Right atrium auricular region (tissue), 2 donors: Measurements from ENCODE around the gene PPTC7. TPM values are rescaled to one million over a fixed set of nuclear protein-coding genes. Genes with fewer than 3 reads are reported as not detected.
"Not testable (repeated sequence)": the region's sequence is repeated elsewhere in the genome, so short reads cannot be mapped to it uniquely, and the experiment has no call there.

ENCODE experiments used
- DNase-seq: peaks from one replicate; pipeline ENCODE4 v3.0.0-alpha.2; 2019; ENCODE audit warnings: low spot score
- H3K27ac ChIP-seq, 2 donors: fragments of 200-600 bp; sonication (generic); 1 replicate in 1 of 2; 2 replicates in 1 of 2; pipeline ENCODE4 v1.5.1; 2016 to 2019
- H3K27me3 ChIP-seq, 2 donors: fragments of 200-600 bp; sonication (generic); one replicate each; pipeline versions ENCODE4 v1.5.1 to v1.6.0; 2017 to 2019
- H3K36me3 ChIP-seq: fragments of 200-600 bp; sonication (generic); one replicate; pipeline ENCODE4 v1.5.1; 2016
- H3K4me1 ChIP-seq, 2 donors: fragments of 200-600 bp; sonication (generic); one replicate each; pipeline versions ENCODE4 v1.5.1 to v1.6.0; 2017 to 2019
- H3K4me3 ChIP-seq, 2 donors: fragments of 200-600 bp; sonication (generic); 1 replicate in 1 of 2; 2 replicates in 1 of 2; pipeline ENCODE4 v1.5.1; 2017 to 2019; ENCODE audit warnings: mild to moderate bottlenecking in 1 of 2, moderate library complexity in 1 of 2
- H3K9me3 ChIP-seq, 2 donors: fragments of 200-600 bp; sonication (generic); one replicate each; pipeline ENCODE4 v1.5.1; 2019
- CTCF ChIP-seq, 2 donors: fragments of 200-600 bp; sonication (generic); IDR thresholded peaks; one replicate each; pipeline ENCODE4 v1.5.1; 2019; ENCODE audit warnings: antibody characterized with exemption in 2 of 2
- total RNA-seq, 2 donors: library from RNA; depleted of rRNA; stranded (reverse); fragments of >200 nt; gene quantifications; one replicate each; pipeline ENCODE4 v1.1.0, GENCODE V29; 2016

PPTC7 gene
- total RNA-seq, 2 donors from 2014 or later, result 32.1 to 53.6 TPM

DNA sequence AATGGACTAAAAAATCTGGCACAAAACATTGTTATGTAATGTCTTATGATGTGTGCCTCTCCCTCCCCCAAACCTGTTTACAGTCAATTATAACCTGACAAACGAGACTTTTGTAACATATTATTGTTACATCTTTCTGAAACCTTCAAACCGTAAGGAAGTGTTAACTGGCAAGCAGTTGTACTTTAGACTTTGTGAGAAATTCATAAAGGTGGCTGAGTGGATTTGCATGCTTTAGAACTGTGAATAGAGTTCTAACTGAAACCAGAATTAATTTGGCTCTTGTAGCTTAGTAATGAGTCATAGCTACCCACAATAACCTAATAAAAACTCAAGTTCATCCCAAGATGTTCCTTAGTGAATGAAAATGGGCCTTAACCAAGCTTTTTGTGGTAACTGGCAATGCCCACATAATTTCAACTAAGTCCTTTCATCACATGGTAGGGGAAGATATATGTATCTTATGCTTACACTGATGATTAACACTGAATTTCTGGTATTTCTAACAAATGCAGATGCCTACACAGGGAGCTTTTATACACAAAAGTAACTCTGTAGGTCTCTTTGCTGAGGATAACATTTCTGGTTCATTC lies 51.3 kb downstream of the PPTC7 start:
- no peaks in the 10 kb centered on the region for H3K27me3 ChIP-seq
- peaks cover 13% of the 10 kb centered on the region for H3K36me3 ChIP-seq
- no peak for TF ChIP-seq CTCF (IDR thresholded peaks at IDR 0.05)
- peak overlapping the region in 1 of 2 donors; percentile 24 for H3K27ac ChIP-seq
- H3K4me1 ChIP-seq, result peaks cover 0 to 32% of the 10 kb centered on the region in 2 donors
- DNase-seq, result no peak
- H3K4me3 ChIP-seq, result no peak overlapping the region
- H3K9me3 ChIP-seq, result no peaks in the 10 kb centered on the region

DNA sequence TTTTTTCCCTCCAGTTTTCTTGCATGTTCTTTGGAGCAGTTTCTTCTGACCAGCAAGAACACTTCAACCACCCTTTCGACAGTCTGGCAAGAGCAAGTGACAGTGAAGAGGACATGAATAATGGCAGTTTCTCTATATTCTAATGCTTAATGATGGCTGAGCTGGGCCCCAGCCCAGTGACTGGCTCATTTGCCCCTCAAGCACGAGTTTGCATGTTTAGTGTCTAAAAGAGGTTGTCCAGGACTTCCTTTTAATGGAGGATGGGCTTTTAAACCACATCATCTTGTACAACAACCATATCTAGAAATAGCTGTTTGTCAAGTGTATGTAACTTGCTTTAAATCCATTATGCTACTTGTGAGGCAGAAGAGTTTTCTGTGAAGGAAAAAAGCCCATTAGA lies 52.6 kb downstream of the PPTC7 start:
- H3K36me3 ChIP-seq, result no peaks in the 10 kb centered on the region
- no peak overlapping the region for H3K4me3 ChIP-seq
- TF ChIP-seq CTCF (IDR thresholded peaks at IDR 0.05), result no peak
- H3K27me3 ChIP-seq, result no peaks in the 10 kb centered on the region
- no peak for DNase-seq
- no peaks in the 10 kb centered on the region for H3K9me3 ChIP-seq
- H3K4me1 ChIP-seq, result peaks cover 0 to 20% of the 10 kb centered on the region in 2 donors
- no peak overlapping the region for H3K27ac ChIP-seq

GRCh38 chr12:110528277-110528839 lies 54.8 kb downstream of the PPTC7 start:
- no peak for DNase-seq
- no peaks in the 10 kb centered on the region for H3K27me3 ChIP-seq
- H3K4me1 ChIP-seq, result peaks cover 0 to 20% of the 10 kb centered on the region in 2 donors
- H3K9me3 ChIP-seq, result no peaks in the 10 kb centered on the region
- H3K36me3 ChIP-seq, result no peaks in the 10 kb centered on the region
- no peak overlapping the region for H3K4me3 ChIP-seq
- H3K27ac ChIP-seq, result no peak overlapping the region
- no peak for TF ChIP-seq CTCF (IDR thresholded peaks at IDR 0.05)

GRCh38 chr12:110520876-110521712 lies 62.0 kb downstream of the PPTC7 start:
- H3K27me3 ChIP-seq, H3K9me3 ChIP-seq, H3K27ac ChIP-seq, DNase-seq, H3K4me1 ChIP-seq, H3K4me3 ChIP-seq, H3K36me3 ChIP-seq: not testable (repeated sequence)

DNA sequence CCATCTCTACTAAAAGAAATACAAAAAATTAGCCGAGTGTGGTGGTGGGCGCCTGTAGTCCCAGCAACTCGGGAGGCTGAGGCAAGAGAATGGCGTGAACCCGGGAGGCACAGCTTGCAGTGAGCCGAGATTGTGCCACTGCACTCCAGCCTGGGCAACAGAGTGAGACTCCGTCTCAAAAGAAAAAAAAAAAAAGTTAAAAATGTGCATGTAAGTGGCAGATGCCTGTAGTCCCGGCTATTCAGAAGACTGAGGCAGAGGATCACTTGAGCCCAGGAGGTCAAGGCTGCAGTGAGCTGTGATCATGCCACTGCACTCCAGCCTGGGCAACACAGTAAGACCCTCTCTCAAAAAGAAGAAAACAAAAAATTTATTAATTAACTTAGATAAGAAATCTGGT lies 65.1 kb downstream of the PPTC7 start:
- not testable (repeated sequence) for H3K9me3 ChIP-seq, H3K27me3 ChIP-seq, H3K4me3 ChIP-seq, H3K27ac ChIP-seq, H3K4me1 ChIP-seq, DNase-seq, H3K36me3 ChIP-seq

DNA sequence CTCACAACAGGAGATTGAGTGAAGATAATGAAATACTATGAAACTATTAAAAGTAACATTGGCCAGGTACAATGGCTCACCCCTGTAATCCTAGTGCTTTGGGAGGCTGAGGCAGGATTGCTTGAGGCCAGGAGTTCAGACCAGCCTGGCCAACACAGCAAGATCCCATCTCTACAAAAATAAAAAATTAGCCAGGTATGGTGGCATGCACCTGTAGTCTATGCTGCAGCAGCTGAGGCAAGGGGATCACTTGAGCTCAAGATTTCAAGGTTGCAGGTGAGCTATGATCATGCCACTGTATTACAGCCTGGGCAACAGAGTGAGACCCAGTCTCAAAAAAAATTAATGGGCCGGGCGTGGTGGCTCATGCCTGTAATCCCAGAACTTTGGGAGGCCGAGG lies 66.1 kb downstream of the PPTC7 start:
- Histone ChIP-seq H3K4me3 (no peak overlapping the region), H3K9me3 (no peaks in the 10 kb centered on the region), H3K27ac (no peak overlapping the region), H3K4me1 (no peaks in the 10 kb centered on the region), H3K27me3 (no peaks in the 10 kb centered on the region), H3K36me3 (no peaks in the 10 kb centered on the region)
- no peak for TF ChIP-seq CTCF (IDR thresholded peaks at IDR 0.05)
- no peak for DNase-seq
